GM20431 (cell line): ENCODE results near the gene LTO1.

Experiments used
- in situ Hi-C: fragments of 300-500 bp; cut with MseI, MboI; formaldehyde crosslinking; loops from one replicate; pipeline ENCODE4 v1.15.0; 2020; ENCODE audit warnings: low sequenced_read_pairs; ENCODE audit not compliant: unreplicated experiment

Gene LTO1

GRCh38 chr11:69702769-69703452 lies 27.8 kb upstream of the LTO1 start:
- in situ Hi-C loops: no loop called here

GRCh38 chr11:69702239-69702691 lies 27.1 kb upstream of the LTO1 start:
- in situ Hi-C loops: no loop called here

DNA sequence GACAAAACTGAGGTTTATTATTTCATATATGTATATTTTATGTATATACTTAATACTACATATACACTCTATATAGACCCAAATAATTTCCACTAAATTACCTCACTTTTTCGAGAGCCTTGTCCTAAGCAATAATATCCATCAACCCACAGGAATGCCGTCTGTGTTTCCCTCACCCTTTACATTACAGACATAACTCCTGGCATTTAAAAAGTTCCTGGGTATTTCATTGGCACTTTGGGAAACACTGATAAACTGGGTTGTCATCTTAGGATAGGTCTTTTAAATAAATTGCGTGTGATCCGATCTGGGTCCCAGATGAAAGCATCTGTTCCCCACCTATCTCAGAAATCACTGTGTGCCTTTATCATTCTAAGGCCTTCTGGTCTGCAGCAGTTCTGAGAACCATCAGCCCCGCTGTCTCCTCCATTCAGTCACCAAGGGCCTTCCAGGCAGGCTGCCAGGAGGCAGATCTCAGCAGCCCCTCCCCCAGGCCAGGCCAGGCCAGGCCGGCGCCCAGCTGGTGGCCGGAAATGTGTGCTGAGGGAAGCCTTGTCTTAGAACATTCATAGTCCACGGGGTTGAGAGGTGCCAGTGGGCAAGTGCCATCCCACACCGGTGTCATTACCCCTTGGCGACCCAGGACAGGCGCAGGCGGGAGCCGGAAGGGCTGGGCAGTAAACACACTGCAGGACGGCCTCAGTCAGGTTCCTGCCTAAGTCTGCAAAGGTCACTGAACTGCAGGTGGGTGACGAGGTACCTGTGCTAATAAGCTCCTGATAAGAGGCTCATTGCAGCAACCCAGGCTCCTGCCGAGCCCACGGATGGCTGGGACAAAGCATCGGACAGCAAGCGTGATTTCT lies 25.4 kb upstream of the LTO1 start:
- in situ Hi-C loops: no loop called here

GRCh38 chr11:69699213-69699612 lies 24.1 kb upstream of the LTO1 start:
- in situ Hi-C loops: loop anchor here (25.0 kb wide), 1 partner anchor 488 kb away; no protein-coding TSS in a partner anchor

DNA sequence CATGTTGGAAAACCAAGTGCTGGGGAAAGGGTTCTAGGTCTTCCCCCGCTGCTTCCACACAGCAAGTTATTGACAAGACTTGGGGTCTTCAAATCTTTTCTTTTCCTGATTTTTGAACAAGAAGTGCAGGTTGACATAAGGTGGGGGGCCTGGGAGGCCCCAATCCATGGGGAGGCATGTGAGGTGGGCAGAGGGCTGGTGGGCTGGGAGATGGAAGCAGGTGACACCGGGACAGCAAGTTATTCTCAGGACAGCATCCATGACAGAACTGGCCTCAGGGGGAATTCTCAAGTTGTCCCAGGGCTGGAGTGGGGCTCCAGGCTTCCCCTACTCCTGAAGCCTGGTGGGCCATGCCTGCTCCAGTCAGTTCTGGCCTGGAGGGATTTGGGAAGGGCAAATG lies 23.2 kb upstream of the LTO1 start:
- in situ Hi-C loops: loop anchor here (25.0 kb wide), 1 partner anchor 489 kb away; no protein-coding TSS in a partner anchor

DNA sequence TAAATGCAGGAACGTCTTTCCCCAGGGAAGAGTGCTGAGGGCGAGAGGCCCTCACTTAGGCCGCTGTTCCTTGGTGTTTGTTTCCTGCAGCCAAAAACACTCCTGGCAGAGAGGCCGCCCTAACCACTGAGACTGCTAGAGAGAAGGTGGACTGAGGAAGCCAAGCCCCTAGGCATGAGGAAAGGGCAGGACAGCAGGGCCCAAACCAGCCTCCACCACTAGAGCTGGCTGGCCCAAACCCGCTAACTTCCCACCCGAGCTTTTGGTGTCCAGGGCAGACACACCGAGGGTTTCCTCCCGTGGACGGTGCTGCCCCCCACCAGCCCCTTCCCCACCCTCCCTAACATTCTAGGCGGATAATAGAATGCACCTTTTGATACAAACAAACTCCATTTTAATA lies 22.7 kb upstream of the LTO1 start:
- in situ Hi-C loops: loop anchor here (25.0 kb wide), 1 partner anchor 489 kb away; no protein-coding TSS in a partner anchor

DNA sequence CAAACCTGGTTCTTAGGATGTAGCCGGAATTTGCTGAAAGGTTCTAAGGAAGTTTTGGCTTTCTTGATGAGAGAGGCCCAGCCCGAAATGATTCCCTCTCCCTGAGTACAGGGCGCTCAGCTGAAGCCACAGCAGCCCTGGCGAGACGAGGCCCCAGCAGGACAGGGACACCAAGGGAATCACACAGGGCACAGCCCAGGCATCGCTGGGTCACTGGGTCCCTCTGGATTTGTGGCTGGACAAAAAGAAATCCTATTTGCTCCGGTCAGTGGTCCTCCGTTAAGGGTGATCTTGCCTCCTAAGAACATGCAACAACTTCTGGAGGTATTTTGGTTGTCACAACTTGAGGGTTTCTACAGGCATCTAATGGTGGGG lies 22.3 kb upstream of the LTO1 start:
- in situ Hi-C loops: loop anchor here (25.0 kb wide), 1 partner anchor 490 kb away; no protein-coding TSS in a partner anchor

GRCh38 chr11:69696749-69697468 lies 21.8 kb upstream of the LTO1 start:
- in situ Hi-C loops: loop anchor here (25.0 kb wide), 1 partner anchor 490 kb away; no protein-coding TSS in a partner anchor

GRCh38 chr11:69695995-69696394 lies 20.8 kb upstream of the LTO1 start:
- in situ Hi-C loops: loop anchor here (25.0 kb wide), 1 partner anchor 491 kb away; no protein-coding TSS in a partner anchor

- in situ Hi-C loops: loop anchor here (25.0 kb wide), 1 partner anchor 492 kb away; no protein-coding TSS in a partner anchor
Observed at GRCh38 chr11:69695581-69695980, 20.4 kb upstream of the LTO1 start.

DNA sequence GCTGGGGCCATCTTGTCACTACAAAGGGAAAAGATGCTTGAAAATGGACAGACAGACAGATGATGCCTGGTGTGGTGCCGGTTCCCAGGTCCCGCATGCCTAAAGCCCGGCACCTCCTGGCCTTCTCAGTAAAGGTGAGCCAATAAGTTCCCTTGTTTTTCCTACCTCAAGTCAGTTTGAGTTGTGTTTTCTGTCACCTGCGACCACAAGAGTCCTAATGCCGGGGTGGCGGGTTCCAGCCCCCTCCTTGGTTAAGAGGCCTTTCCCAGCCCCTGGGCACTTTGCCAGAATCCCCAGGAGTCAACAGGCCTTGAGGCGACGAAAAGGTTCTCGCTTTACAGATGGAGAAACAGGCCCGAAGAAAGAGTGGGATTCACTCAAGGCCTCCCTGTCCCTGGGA lies 19.6 kb upstream of the LTO1 start:
- in situ Hi-C loops: loop anchor here (25.0 kb wide), 1 partner anchor 493 kb away; no protein-coding TSS in a partner anchor

- in situ Hi-C loops: loop anchor here (25.0 kb wide), 1 partner anchor 495 kb away; no protein-coding TSS in a partner anchor
Observed at GRCh38 chr11:69692422-69692821, 17.3 kb upstream of the LTO1 start.

DNA sequence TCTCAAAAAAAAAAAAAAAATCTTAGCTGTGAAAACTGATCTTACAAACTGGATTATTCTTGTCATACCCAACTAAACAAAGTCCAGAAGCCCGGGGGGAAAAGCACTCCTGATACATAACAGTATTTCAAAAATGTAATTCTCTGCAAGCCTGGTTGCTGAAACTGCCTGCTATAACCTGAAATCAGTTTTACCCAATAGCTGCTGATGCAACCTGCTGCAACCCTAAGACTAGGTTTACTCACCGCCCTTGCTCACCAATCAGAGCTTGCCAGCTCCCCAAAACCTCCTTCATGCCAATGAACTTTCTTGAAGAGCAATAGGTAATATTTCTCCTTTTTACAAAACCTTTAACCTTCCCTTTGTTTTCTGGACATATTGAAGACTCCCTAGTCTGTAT lies 16.3 kb upstream of the LTO1 start:
- in situ Hi-C loops: loop anchor here (25.0 kb wide), 1 partner anchor 496 kb away; no protein-coding TSS in a partner anchor

DNA sequence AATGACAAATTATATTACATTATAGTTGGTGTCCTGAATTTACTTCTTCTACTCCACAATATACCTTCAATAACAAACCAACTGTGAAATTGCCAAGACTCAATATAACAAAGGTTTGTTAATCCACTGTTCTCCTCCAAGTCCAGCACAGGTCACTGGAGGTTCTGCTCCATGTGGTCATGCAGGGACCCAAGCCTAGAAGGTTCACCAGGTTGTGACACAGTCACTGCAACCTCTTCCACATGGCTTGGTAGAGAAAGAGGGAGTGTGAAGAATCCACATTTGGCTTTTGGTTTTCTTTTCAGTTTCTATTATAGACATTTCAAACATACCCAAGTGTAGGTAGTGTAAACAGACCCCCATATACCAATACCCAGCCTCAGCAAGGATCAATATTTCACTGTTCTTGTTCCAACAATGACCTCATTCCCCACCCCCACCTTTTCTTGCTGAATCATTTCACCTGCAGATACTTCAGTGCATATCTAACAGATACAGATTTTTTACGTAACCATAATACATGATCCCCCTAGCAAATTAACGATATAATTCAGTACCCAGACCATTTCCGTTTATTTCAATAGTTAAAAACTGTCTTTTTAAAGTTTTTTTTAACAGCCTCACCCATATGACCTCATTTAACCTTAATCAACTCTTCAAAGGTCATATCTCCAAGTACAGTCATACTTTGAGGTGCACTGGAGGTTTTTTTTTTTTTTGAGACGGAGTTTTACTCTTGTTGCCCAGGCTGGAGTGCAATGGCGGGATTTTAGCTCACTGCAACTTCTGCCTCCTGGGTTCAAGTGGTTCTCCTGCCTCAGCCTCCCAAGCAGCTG lies 14.5 kb upstream of the LTO1 start:
- in situ Hi-C loops: loop anchor here (10.0 to 25.0 kb wide), 2 partner anchors 205 to 498 kb away; no protein-coding TSS in a partner anchor

DNA sequence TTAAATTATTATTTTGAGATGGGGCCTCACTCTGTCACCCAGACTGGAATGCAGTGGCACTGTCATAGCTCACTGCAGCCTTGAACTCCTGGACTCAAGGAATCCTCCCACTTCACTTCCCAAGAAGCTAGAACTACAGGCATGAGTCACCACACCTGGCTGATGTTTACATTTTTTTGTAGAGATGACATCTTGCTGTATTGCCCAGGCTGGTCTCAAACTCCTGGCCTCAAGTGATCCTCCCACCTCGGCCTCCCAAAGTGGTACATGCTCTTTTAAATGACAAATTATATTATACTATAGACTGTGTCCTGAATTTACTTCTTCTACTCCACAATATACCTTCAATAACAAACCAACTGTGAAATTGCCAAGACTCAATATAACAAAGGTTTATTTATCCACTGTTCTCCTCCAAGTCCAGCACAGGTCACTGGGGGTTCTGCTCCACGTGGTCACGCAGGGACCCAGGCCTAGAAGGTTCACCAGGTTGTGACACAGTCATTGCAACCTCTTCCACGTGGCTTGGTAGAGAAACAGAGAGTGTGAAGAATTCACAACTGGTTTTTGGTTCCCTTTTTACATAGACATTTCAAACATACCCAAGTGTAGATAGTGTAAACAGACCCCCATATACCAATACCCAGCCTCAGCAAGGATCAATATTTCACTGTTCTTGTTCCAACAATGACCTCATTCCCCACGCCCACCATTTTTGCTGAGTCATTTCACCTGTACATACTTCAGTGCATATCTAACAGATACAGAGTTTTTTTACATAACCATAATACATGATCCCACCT lies 13.0 kb upstream of the LTO1 start:
- in situ Hi-C loops: loop anchor here (10.0 to 25.0 kb wide), 2 partner anchors 207 to 499 kb away; no protein-coding TSS in a partner anchor

DNA sequence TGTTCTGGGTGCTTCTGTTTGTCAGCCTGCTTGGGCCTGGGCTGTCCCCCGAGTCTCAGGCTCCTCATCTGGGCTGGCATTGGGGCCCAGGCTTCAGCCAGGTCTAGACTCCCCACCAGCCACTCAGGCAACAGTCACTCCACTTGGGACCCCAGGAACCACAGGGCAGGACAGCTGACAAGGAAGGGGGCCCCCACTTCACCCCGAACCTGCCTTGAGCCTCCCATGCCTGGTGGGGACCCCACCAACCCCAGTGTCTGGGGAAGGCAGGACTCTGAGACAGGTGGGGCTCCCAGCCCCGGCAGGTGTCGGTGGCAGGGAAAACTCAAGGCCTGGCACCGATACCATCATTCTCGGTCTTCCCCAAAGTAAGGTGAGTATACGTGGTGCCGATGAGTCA lies 11.7 kb upstream of the LTO1 start:
- in situ Hi-C loops: loop anchor here (10.0 to 25.0 kb wide), 2 partner anchors 208 to 500 kb away; no protein-coding TSS in a partner anchor

- in situ Hi-C loops: loop anchor here (10.0 to 25.0 kb wide), 2 partner anchors 208 to 501 kb away; no protein-coding TSS in a partner anchor
Observed at GRCh38 chr11:69686452-69686851, 11.3 kb upstream of the LTO1 start.

GRCh38 chr11:69685348-69685747 lies 10.2 kb upstream of the LTO1 start:
- in situ Hi-C loops: loop anchor here (10.0 to 25.0 kb wide), 2 partner anchors 209 to 502 kb away; no protein-coding TSS in a partner anchor
